Activated CD4-positive, alpha-beta T cell treated with anti-CD3 and anti-CD28 coated beads for 1 hour (primary cell): ENCODE results near the gene NCOA7.
"Not testable (repeated sequence)": the region's sequence is repeated elsewhere in the genome, so short reads cannot be mapped to it uniquely, and the experiment has no call there.

Experiments used
- DNase-seq: peaks from one replicate; pipeline ENCODE4 v3.0.0-alpha.2; 2020

NCOA7 gene

DNA sequence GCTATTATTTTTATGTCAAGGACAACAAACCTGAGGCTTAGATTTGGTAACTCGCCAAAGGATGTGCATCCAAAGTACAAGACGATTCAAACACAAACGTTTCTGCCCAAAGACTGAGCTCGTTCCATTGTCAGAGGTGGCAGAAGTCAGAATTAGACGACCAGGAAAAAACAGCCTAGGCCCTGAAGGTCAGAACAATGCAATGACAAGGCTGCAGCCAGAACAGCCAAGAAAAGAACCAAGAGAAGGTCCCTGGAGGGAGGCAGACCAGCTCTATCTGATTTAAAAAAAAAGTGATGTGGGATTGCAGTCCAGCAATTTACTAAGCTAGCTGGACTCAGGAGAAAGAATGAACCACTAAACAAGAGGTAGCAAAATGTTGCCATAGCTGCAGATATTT is 54.2 kb downstream of the NCOA7 start:
- DNase-seq: no peak

DNA sequence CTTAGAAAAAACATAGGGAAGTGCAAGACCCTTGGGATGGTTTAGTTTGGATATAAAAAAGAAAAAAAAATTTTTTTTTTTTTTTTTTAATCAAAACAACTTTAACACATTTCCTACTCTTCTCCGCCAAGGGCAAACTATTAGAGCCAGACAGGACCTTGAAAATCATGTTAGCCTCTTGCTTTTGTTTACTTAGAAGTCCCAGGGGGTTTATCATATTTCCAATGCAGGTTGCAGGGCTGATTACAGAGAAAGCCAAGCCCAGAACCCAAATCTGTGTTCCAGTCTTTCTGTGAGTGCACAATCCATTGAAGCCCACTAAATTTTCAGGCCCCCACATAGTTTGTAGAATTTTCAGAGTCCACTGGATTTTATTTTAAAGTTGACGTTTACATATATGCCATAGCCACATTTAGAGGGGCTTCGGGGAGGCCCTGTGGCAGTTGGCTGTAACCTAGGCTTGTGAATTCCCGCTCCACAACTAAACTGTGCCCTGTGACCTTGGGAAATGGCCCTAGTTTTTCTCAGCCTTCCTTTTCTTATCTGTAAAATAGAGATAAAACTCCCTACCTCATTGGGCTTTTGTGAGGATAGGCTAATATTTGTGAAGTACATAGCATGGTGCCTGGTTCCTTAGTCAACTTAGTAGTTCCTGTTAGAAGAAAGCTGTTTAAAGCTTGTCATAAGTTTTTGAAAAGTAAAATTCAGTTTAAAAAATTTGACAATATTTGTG is 55.7 kb downstream of the NCOA7 start:
- DNase-seq: no peak

- not testable (repeated sequence) for DNase-seq
Measured at GRCh38 chr6:125848286-125848685, 57.5 kb downstream of the NCOA7 start.

- no peak for DNase-seq
Measured at GRCh38 chr6:125850361-125850760, 59.6 kb downstream of the NCOA7 start.

DNA sequence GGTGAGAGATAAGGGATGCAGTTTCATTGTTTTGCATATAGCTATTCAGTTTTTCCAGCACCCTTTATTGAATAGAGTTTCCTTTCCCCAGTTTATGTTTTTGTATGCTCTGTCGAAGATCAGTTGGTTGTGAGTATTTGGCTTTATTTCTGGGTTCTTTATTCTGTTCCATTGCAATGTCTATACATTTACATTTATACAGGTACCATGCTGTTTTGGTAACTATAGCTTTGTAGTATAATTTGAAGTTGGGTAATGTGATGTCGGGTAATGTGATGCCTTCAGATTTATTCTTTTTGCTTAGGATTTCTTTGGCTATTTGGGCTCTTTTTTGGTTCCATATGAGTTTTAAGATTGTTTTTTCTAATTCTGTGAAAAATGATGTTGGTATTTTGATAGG is 61.8 kb downstream of the NCOA7 start:
- no peak for DNase-seq

GRCh38 chr6:125853168-125853567 is 62.4 kb downstream of the NCOA7 start:
- DNase-seq: no peak

DNA sequence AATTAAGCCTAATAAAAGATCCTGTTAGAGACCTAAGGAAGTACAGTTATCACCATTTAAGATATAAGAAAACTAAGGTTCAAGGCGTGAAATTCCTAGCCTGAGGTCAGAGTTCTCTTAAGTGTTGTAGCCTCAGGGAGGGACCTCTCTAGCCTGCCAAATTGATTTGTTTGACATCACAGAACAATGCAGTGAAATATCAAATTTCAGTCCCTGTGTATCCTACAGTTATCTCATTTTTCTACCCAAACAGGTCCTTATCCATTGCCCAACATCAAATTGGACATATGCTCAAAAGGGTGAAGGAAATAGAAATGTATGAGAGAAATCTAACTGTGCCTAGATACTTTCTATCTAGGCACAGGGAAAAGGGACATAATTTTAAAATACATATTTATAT is 63.0 kb downstream of the NCOA7 start:
- DNase-seq: no peak

DNA sequence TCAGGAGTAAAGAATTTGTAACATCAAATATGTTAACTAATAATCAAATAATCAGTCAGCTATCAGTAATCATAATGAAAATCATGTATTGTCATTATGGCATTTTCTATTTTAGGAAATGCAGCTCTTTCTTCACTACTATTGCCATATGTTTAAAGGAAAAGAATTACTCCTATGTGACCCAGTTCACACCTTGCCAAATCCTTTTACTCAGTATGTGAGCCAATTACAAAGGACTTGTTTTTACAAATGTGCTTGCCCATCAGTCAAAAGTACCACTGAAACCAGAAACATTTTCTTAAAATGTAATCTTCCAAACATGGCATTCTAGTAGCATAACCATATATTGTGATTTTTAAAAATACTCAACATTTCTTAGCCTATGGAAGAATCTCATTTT is 63.6 kb downstream of the NCOA7 start:
- DNase-seq: no peak

DNA sequence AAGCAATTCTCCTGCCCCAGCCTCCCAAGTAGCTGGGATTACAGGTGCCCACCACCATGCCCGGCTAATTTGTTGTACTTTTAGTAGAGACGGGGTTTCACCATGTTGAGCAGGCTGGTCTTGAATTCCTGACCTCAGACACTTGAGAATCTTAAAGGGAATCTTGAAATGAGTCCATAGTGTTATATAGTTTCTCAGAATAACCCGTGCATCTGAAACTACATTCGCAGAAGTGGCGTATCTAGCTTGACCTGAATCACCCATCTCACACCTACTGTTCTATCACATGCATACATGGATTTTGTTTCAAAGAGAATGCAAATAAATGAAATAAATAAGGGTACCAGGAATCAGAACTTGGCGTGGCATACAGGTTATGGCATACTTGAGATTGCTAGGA is 65.0 kb downstream of the NCOA7 start:
- DNase-seq: no peak

- no peak for DNase-seq
Measured at GRCh38 chr6:125857846-125858245, 67.1 kb downstream of the NCOA7 start.

GRCh38 chr6:125858427-125859320 is 67.9 kb downstream of the NCOA7 start:
- DNase-seq: no peak

- no peak for DNase-seq
Measured at GRCh38 chr6:125859727-125860126, 69.0 kb downstream of the NCOA7 start.

DNA sequence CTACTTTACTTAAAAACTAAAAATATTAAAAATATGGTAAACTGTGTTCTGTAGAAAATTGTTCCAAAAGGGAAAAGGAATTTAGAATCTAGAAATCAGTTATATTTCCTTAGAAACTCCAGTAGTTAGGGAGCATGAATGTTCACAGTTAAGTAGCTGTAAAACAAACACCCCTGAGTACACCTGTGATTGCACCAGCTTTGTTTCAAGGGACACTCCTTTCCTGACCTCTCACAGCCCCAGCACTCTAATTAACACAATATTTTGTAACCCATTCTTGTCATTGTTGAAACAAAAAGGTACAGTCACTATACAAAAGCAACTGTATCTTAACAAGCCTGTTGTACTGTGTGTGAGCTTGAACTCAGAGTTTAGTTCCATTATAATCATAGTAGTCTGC is 72.3 kb downstream of the NCOA7 start:
- DNase-seq: no peak

DNA sequence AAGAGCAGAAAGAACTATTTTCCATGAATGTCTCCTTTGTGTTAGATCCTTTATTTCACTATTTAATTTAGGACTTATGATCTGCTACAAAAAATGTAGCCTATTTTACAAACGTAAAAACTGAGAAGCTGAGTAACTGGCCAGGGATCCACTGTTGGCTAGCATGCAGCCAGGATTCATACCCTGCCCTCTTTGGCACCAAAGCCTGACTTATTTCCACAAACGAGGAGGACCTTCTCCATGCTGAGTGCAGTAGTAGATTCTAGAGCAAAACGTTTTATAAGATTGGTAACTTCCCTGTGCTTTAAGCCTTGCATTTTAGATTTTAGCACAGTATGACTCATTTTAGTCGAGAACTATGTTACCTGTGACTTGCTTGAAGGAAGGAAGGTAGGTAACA is 74.3 kb downstream of the NCOA7 start:
- no peak for DNase-seq

- DNase-seq: no peak
Measured at GRCh38 chr6:125866433-125866832, 75.7 kb downstream of the NCOA7 start.

DNA sequence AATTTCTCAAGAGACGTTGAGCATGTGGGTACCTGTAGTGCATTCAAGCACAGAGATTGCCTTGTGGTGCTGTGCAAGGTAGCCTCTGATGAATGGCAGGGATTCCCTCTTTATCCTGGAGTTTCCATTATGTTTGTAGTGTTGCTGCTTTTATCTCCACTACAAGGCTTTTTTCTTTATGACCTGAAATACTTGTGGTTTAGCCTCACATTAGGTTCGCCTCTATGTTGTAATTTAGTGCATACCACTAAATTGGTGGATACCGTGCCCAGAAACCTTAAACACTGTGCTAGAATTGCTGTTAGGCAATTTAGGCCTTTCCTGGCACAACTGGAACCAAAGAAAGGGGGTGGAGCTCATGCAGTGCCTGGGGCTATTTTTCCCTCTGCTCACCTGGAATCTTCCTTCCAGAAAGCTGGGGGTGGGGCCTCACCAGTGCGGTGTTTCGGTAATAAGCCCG is 76.8 kb downstream of the NCOA7 start:
- DNase-seq: no peak

DNA sequence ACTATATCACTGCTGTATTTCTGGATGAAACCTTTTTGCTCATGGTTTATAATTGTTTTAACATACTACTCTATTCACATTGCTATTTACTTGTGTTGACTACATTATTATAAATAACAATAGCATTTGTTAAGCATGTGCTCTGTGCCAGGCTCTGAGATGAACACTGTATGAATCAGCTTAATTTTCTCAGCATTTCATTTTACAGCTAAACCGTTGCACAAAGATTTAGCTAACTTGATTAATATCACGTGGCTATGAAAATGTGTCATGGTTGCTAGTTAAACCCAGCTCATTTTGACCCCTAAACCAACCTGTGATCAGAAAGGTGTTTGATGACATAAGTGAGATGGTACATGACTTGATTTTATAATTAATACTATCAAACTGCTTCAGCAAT is 77.5 kb downstream of the NCOA7 start:
- DNase-seq: no peak

GRCh38 chr6:125868678-125869395 is 78.1 kb downstream of the NCOA7 start:
- DNase-seq: no peak

DNA sequence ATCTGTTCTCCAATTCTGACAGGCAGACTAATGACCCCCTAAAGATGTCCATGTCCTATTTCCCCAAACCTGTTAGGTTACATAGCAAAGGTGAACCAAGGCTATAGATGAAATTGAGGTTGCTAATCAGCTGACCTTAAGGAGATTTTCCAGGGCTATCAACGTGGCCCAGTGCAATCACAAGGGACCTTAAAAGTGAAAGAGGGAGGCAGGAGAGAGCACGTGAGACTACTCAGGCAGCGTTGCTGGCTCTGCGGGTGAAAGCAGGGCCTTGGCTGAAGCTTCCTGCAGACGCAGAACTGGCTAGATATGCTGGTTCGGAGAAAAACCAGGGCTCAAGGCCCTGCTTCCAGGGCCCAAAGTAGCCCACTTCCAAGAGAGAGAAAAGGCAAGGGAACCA is 78.7 kb downstream of the NCOA7 start:
- no peak for DNase-seq

GRCh38 chr6:125871365-125871764 is 80.6 kb downstream of the NCOA7 start:
- DNase-seq: no peak

DNA sequence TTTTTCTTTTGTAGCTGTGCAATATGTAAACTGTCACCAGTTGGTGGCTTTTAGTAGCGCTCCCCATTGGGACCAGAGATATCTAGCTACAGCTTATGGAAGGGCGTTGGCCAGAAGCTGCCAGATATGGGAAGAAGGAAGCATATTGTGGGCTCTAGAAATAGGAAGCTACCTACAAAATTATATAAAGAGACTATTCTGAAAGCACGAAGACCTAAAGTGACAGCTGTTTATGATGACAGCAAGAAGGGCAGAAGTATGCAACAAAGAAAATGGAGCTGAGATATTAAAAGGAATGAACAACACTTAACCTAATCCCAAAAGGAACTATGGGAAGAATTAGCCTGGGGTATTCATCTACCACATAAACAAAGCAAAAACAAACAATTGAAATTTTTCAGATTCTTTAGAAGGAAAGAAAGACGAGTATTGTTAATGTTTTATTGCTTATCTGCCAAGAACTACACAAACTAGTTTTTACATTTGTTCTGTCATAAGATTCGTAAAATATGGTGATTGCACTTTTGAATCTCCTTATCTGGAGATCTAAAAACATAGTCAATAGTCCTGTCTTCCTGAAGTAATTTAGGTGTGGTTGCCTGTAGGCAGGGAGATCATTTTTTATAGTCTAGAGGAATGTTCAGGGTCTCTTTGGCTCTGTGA is 81.6 kb downstream of the NCOA7 start:
- DNase-seq: no peak

GRCh38 chr6:125882243-125882642 is 91.5 kb downstream of the NCOA7 start:
- no peak for DNase-seq
